Body of pancreas (tissue), 4 donors: ENCODE data around the gene SC5D.

Source experiments
- CTCF ChIP-seq, 7 experiments: fragments of 450-650 bp in 4 of 7; fragments of 200-600 bp in 3 of 7; sonication (generic) in 3 of 7; IDR thresholded peaks; one replicate each; pipeline ENCODE4 v1.5.1; 2016 to 2019; ENCODE audit warnings: antibody characterized with exemption in 7 of 7
- POLR2A ChIP-seq, 3 donors: fragments of 450-650 bp; IDR thresholded peaks; one replicate each; pipeline ENCODE4 v1.6.1; 2016; ENCODE audit warnings: antibody characterized with exemption in 3 of 3, mild to moderate bottlenecking in 2 of 3

- TF ChIP-seq CTCF (IDR thresholded peaks at IDR 0.05), result no peak
- no peak for TF ChIP-seq POLR2A (IDR thresholded peaks at IDR 0.05)
These were observed 46.4 kb upstream of the SC5D start for GRCh38 chr11:121246021-121246768.
